Head of caudate nucleus (tissue), 42 donors: ENCODE data around the gene FNBP1L.
"Not testable (repeated sequence)": the region's sequence is repeated elsewhere in the genome, so short reads cannot be mapped to it uniquely, and the experiment has no call there.

Source experiments
- DNase-seq, 42 donors: peaks; one replicate each; pipeline versions ENCODE4 v3.0.0 to v3.0.0-alpha.2; 2020 to 2021; ENCODE audit warnings: mixed read lengths in 7 of 42
- intact Hi-C: fragments of 100-400 bp; cut with DNase I; formaldehyde crosslinking; loops from one replicate; pipeline ENCODE4 v1.15.0; 2022

The FNBP1L gene

GRCh38 chr1:93577536-93578432 lies 129.9 kb downstream of the FNBP1L start:
- DNase-seq, result no peak
- intact Hi-C loops, result no loop called here

- intact Hi-C loops, result no loop called here
- peak in 1 of 42 donors; percentile 12 for DNase-seq
Observed at GRCh38 chr1:93578433-93578830, 130.5 kb downstream of the FNBP1L start.

DNA sequence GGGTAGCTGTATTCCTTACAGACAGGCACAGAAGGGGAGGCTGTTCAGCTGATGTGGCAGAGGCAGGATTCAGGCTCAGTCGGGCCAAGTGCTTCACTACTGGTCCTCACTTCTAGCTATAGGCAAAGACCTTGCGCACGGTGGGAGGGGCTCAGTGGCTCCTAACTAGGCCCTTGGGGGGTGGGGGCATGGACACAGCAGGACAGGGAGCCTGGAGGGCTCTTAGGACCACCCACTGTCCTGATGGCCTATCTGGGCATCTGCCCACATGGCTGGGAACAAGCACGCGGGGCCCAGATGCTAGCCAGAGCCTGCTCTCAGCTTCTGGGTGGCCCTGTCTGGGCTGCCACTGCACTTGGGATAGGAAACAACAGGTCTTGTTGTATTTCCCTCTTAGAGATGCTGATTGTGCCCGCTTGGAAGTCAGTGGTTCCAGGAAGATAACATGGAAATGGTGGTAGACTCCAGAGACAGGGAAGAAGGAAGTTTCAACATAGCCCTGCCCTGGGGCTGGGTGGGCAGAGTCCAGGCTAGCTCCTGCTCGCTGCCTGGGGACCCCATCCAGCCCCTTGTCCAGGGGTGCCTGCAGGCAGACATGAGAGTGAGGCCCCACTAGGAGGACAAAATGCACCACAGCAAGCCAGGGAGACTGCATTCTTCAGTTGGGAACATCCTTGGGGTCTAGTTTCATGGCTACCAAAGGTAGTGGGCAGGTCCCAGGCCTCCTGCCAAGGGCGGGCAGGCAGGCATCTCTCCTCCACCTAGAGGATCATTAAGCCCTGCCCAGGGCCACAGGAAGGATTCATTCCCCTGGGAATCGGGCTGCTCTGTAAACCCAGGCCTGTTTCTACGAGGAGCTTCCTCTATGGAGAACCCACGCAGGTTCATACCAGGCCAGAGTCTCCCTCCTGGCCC lies 131.2 kb downstream of the FNBP1L start:
- peak in 1 of 42 donors; percentile 33 for DNase-seq
- intact Hi-C loops, result no loop called here

GRCh38 chr1:93579891-93580290 lies 132.0 kb downstream of the FNBP1L start:
- peak in 5 of 42 donors; percentile 29 to 73 (median 53) for DNase-seq
- intact Hi-C loops, result no loop called here

DNA sequence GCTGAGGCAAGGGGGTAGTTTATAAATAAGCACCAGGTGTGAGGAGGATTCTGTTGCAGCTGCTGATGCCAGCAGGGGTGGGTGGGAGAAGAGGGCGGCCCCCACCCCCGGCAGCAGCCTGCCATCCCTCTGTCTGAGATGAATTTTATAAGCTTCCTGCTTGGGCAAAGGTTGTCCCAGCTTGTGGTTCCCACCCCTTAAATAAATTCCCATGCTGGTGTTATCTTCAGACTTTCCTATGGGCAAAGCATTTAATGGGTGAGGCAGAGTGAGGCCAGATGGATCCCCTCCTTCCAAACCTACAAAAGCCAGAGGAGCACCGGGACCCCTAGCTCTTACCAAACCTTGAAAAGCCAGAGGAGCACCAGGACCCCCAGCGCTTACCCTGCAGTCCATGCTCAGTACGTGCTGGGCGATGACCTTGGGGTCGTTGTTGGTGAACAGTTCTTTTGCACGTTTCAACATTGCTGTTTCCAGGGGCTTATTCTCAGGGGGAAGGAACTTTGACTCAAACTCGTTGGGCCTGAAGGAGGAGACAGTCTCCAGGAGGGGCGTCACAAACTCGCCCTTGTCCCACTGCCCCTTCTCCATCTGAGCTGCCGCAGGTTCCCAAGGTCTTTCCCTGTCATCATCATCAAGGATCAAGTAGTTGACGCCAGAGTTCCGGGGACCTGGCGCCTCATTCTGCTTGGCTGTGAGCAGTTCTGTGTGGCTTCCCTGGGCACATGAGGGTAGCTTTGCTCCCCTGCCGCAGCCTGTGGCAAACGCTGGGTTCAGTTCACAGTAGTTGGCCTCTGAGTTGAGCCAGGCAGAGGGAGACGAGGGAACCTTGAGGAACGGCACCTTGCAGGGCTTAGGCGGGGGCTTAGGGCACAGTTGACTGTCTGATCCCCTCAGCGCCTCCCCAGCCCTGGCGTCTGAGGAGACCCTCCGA lies 134.3 kb downstream of the FNBP1L start:
- intact Hi-C loops, result no loop called here
- DNase-seq, result peak in 1 of 42 donors; percentile 20

GRCh38 chr1:93584261-93585003 lies 136.5 kb downstream of the FNBP1L start:
- DNase-seq, result peak in 4 of 42 donors; percentile 19 to 35 (median 32)
- intact Hi-C loops, result no loop called here

DNA sequence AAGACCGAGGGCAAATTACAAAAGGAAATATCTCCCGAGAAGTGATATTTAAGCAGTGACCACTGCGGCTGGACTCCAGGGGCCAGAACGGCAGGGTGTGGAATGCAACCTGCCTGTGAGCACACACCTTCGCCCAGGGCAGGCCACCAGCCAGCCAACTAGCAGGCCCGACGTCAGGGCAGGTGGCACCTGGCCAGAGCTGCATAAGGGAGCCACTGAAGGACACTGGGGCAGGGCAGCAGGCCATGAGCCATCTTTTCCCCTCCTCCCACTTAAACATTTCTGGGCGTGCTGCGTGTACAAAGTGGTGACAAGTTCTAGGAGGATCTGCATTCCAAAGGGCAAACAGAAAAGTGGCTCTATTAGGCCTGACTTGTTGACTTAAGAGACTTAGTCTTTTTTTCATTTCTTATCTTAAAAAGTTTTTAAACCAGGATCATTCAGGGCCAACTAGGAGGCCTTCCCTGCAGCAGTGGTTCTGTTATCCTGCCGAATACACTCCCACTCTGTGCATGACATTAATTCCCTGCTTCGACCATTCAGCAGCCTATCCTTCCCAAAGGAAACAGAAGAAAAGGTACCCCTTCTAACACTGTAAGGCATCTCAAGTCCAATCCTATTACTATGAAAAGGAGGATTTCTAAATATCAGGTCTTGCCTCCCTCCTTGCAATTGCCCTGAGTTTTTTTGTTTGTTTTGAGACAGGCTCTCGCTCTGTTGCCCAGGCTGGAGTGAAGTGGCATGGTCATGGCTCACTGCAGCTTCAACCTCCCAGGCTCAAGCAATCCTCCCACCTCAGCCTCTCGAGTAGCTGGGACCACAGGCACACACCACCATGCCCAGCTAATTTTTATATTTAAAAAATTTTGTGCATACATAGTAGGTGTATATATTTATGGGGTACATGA lies 137.4 kb downstream of the FNBP1L start:
- intact Hi-C loops, result no loop called here

DNA sequence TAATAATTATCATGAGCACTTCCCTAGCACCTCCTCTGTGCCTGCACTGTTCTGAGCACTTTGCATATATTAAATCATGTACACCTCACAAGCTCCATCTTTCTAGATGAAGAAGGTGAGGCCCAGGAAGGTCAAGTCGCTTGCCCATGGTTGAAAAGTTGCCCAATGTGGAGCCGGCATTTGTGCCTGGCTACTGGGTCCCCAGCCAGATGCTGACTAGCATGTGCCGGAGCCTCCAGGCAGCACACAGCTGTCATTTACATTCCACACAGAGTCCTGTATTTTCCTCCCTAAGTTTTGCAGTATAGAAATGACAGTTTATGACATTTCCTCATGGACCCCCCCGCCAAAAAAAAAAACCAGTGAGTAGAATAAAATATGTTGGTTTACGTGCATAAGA lies 139.4 kb downstream of the FNBP1L start:
- peak in 2 of 42 donors; percentile 23 to 27 for DNase-seq
- intact Hi-C loops, result no loop called here

More for the DNA sequence above, 137.4 kb downstream of the FNBP1L start:
- peak in 13 of 42 donors; percentile 29 to 69 (median 52) for DNase-seq

GRCh38 chr1:93588206-93588605 lies 140.3 kb downstream of the FNBP1L start:
- intact Hi-C loops, result no loop called here
- DNase-seq, result peak in 1 of 42 donors; percentile 24

GRCh38 chr1:93588955-93589354 lies 141.0 kb downstream of the FNBP1L start:
- intact Hi-C loops, result no loop called here

GRCh38 chr1:93591291-93591675 lies 143.4 kb downstream of the FNBP1L start:
- peak in 1 of 42 donors; percentile 2 for DNase-seq
- intact Hi-C loops, result not testable (repeated sequence)

More at GRCh38 chr1:93588955-93589354, 141.0 kb downstream of the FNBP1L start:
- DNase-seq, result peak in 2 of 42 donors; percentile 18 to 29

- peak in 1 of 42 donors; percentile 32 for DNase-seq
Observed at GRCh38 chr1:93591676-93592550, 144.0 kb downstream of the FNBP1L start.

DNA sequence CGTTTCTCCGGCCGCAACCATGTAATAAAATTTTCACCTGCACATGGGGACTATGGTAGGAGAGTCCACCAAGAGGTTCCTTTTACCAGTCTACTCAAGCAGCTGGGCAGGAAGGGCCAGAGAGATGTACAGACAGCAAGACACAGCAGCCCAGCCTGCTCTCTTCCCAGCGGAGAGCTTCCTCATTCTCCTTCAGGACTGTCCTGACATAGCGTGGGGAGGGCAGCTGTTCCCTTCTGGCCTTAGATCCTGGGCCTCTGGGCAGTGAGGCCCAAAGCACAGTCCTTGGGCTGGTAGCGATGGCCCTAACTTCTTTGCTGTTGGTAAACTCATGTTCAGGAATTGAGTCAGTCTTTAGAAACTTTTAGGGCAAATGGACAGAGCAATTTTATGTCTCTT lies 144.6 kb downstream of the FNBP1L start:
- intact Hi-C loops, result no loop called here
- DNase-seq, result peak in 1 of 42 donors; percentile 33

More at GRCh38 chr1:93591676-93592550, 144.0 kb downstream of the FNBP1L start:
- intact Hi-C loops, result no loop called here

DNA sequence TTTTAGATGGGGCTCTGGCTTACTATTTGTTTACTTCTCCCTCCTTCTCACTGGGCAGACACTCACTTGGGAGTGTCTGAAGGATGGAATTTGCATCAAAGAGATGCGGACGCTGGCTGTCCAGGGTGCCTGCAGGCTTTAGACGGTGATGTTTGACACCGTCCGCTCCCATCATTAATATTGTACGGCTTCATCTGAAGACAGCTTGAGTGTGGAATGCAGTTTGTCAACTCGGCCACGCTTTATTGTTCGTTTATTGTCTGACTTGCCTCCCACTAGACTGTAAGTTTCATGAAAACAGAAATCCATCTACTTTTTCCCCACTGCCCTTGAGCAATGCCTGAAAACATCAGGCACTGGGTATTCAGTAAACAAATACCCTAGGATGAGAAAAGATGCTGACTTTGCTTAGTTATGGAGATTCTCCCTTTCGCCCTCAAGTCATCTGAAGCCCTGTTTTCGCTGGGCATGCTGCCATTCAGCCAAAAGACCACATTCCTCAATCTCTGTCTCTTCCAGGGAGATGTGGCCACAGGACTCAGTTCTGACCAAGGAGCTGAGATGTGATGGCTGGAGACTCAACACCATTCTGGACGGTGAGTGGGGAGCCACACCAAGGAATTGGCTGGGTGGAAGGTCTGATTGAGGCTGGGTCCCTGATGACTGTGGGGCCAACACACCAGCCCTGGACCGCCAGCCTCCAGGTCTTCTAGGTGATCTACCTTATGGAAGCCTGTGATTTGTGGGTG lies 146.1 kb downstream of the FNBP1L start:
- intact Hi-C loops, result no loop called here
- peak in 1 of 42 donors; percentile 22 for DNase-seq

DNA sequence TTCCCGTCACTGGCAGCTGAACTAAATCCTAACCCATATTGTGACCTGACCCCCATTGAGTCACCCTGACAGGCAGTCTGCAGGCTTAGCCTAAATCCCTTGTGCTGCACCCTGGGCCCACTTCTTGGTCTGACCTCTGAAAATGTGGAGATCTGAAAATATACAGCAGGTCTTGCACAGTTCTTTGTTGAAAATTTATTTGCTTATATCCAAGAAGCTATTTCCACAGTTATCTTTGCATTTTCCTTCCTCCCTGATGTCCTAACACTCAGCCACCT lies 146.6 kb downstream of the FNBP1L start:
- no peak for DNase-seq
- intact Hi-C loops, result no loop called here
